NCI-H146 (cell line): Measurements from ENCODE around the gene RPL34.

Experiments
- DNase-seq: peaks from one replicate; lab custom pipeline; 2025; lab: John Stamatoyannopoulos, UW

The RPL34 gene

DNA sequence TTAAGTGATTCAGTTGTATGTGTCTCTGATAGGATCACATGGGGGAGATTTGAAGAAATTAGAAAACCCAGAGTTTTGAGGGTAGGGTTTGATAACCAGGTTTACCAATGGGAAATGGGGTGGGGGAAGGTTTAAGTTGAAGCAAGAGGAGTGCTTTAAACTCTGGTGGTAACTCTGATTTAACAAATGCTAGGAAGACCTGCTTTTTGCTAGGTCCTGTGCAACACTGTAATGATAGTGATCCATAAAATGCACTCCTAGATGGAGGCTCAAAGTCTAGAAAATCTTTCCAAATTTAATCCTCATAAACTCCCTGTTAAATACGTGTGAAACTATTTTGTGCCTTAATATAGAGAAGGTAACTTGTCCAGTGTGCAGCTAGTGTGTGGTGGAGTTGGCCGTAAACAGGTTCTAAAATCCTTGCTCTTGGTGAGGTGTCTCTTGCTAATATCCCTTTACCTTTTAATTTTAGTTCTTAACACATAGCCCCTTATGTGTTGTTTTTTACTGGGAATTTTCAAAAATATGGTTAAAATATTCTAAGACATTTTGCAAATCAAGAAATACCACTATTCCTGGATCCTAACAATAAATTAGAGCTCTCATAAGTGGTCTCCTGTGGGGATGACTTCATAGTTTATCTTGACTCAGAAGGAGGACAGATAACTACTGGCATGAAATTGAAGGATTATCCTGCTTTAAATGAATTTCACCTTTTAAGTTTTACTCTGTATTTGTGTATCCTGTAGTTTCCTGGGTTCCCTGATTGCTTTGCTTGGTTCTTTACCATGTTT is 4.1 kb downstream of the RPL34 start:
- no peak for DNase-seq

DNA sequence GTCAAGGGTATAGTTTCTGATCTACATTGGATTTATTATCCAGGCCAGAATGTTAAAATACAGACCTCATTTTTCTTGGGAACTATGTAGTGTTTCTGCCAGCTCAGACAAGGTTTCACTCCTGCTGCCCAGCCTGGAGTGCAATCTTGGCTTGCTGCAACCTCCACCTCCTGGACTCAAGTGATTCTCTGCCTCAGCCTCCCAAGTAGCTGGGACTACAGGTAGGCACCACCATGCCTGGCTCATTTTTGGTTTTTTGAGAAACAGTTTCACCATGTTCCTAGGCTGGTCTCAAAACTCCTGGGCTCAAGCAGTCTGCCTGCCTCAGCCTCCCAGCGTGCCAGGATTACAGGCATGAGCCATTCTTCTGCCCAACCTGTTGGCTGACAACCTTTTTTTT is 5.7 kb downstream of the RPL34 start:
- DNase-seq: no peak

DNA sequence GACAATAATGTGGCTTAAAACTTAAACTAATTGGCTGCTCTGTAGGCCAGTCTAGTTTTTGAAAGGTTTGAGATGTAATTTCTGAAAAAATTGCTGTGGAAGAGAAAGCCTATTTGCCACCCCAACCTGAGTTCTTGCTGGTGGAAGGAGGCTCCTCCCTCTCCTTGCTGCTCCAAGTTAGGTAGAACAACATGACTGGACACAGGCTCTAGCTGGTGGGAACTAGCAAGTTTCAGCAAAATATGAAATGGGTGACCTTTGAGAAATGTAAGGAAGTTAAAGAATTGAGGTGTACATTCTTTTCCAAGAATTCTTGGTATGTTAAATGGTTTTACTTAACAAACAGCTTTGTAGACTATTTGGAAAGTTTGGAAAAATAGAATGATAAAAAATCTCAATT is 8.0 kb downstream of the RPL34 start:
- DNase-seq: no peak

DNA sequence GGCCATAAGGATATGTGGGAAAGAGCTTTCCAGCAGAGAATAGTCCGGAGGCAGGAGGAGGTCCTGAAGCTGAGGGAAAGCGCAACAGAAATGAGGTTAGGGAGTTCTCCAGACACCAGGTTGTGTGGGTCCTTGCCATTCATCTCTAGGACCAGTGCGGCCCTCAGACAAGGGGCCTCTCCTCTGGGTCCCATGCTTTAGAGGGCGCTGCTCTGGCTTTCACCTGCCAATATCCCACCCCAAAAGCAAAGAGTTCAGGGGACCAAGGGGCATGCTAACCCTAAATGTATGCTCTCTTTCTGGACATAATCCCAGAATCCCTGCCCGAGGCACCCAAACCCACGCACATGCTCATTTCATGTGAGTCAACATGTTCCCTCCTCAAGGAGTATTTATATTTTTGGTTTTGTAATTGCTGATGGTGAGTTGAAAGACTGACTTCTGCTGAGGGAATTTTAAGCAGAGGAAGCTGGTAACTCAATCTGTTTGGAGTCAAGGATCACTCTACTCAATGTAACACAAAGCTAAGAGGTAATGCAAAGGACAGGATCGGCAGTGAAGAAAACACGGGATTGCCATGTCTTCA is 14.8 kb downstream of the RPL34 start:
- no peak for DNase-seq

DNA sequence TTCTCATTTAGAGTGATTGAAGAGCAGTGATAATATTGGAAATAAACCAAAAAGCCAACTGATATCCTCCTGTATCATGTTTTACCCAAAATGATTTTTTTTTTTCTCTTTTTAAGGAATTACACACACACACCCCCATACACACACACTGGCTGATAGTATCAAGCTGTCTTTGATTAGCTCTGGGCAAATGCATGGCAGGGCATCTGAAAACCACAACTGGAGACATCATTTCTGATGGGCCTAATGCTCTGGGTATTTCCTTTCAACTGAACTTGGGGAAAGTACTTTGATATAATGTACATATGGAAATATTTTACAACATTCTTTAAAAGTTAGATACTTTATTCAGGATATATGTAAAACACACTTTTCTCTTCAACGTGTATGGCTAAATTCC is 15.9 kb downstream of the RPL34 start:
- no peak for DNase-seq

DNA sequence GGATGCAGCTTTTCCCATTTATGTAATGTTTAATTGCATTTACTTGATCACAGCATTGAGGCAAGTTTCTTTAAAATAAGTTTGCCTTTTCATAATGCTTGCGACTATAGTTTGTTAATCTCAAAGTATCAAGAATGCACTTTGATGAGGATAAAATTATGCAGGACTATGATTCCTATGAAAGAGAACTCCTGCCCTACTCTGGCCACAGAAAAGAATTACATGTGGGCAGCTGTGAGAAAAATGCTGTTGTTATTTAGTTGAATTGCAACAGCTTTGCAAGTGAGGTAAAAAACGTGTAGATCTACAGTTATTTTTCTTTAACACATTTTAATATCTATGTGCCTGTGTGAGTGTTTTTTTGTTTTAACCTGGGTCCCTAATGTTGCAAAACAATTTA is 17.5 kb downstream of the RPL34 start:
- no peak for DNase-seq

DNA sequence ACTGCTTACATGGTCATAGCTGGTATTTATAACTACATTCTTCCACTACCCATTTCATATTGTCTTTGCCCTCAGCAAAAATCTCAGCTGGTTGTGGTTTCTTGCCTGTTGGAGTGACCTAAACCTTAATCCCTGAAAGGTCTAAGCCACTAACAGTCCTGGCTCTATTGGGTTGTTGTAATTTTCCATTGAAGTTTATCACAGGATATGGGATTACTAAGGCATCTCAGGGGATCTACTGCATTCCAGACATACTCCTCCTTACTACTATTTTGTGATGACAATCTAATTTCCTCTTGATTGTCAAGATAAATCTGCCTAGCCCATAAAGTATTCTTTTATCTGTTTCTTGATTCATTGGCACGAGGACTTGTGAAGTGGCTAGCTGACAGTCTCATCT is 23.9 kb downstream of the RPL34 start:
- no peak for DNase-seq

DNA sequence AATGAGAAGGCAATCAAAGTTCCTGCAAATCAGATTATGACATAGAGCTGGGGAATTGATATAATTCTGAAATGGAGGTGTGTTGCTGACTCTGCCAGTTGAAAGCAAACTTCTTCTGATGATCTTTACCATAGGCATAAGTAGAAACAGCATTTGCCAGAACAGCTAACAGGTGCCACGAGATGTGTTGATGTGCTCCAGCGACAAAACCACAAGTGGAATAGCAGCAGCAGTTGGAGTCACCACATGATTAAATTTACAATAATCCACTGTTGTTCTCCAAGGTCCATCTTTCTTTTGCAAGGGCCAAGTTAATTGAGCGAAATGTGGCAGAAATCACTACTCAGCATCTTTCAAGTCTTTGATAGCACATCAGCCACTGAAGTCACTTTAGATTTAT is 26.3 kb downstream of the RPL34 start:
- no peak for DNase-seq

DNA sequence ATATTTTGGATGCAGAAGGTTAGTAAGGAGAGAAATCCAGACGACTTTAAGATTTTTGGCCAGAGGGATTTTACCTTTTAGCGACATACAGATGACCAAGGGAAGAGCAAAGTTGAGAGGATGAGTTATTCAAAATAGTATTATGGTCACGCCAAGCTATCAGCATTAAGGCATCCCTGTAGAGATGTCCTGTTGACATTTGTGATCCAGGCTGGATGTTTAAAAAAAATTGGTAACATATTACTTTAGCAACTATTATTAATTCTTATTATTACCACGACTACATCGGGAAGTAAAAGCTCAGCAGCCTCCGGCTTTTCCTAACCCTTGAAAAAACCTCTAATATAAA is 29.5 kb downstream of the RPL34 start:
- no peak for DNase-seq

DNA sequence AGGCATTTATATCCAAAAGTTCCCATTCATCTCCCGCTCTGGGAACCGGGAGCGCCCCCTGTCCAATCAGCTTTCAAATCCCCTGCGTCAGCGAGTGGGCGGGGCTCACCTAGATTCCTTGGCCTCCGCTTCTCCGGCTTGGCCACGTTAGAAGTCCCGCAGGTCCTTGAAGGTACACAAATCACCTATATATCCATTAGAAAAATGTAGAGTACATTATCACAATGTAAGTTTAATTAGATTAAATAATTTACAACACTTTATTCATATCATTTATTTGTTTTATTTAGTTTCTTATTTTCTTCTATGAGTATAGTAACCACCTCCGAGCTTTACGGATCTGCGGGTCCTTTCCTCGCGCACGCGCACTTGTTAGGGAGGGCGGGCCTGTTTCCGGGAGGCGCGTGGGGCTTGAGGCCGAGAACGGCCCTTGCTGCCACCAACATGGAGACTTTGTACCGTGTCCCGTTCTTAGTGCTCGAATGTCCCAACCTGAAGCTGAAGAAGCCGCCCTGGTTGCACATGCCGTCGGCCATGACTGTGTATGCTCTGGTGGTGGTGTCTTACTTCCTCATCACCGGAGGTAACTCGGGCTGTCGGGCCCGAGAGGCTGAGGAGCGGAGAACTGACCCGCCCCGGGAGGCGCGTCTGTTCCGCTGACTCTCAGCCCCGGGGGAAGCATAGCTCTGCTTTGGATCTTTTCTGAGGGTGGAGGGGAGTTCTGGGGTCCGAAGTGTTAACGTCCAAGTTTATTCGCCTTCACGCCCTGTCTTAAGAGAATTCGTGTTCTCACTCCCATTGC is 30.0 kb downstream of the RPL34 start, which contains the start of gene OSTC:
TSS of gene OSTC (plus strand) at position 388 of the 802 bp plus-strand sequence. CDS start at position 445, 57 bp downstream.
- peak; percentile 90 for DNase-seq

DNA sequence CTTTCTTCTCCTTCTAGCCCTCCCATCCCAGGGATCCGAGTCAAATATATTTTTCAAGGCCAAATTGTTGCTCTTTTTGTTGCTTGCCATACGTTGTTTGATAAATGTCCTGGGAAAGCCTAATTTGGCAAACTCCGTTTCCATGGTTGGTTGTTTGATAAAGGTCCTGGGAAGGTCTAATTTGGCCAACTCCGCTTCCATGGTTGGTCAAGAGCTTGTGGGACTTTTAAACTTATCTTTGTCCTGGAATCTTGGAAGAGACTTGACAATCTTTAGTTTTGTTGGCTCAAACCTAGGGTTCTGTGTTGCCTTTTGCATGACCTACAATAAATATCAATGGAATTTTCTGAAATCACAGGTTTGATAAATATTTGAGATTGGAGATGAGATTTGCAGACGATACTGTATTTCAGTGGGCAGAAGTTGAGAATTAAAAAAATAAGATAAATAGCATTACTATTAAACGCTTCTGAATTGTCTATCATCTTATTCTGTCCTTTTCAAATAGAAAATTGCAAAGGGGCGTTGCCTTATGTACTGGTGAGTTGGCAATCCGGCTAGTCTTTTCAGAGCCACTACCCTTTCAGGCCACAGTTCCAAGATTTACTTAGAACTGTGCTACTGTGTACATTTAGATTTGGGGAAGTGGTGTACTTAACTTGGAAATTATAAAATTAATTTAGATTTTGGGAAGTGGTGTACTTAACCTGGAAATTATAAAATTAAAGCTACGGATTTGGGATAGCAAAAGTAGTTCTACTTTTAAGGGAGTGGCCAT is 30.8 kb downstream of the RPL34 start:
- DNase-seq: peak; percentile 4

DNA sequence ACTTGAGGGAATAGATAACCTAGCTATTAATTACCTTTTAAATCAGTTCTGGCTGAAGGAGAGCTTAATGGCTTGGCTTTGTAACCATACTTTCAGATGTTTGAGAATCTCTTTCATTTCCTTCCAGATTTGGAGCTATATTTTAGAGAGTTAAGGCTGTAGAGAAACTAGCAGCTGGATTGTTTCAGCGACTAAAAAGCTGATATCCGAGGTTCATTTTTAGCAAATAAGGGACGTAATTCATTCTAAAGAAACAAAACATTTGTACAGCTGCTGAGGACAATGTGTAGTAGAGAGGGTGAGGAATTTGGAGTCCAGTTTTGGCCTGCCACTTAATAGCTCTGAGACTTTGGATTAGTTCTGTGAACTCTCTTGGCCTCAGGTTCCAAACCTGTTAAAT is 42.3 kb downstream of the RPL34 start:
- no peak for DNase-seq

DNA sequence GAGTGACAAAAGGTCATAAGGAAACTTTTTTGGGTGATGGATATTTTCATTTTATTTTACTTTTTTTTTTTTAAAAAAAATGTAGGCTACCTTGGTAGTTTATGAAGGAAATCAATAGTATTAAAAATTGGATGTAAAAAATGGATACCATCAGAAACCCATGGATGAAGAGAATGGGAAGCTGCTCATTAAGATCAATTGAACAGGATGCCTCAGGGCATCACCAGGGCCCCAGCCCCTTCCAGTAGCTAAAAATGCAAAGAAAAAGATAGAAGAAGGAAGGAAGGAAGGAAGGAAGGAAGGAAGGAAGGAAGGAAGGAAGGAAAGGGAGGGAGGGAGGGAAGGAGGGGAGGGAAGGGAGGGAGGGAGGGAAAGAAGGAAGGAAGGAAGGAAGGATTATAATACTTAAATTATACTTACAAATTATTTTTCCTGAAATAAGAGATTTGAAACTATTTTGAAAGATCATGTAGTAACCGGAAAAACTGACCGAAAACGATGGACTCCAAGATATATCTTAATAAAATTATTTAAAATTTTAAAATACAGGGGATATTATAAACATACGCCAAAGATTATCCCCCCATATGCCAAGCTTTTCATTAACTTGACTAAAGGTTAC is 54.1 kb downstream of the RPL34 start:
- DNase-seq: no peak
